Measurements from ENCODE around the gene SKAP2.

DNA sequence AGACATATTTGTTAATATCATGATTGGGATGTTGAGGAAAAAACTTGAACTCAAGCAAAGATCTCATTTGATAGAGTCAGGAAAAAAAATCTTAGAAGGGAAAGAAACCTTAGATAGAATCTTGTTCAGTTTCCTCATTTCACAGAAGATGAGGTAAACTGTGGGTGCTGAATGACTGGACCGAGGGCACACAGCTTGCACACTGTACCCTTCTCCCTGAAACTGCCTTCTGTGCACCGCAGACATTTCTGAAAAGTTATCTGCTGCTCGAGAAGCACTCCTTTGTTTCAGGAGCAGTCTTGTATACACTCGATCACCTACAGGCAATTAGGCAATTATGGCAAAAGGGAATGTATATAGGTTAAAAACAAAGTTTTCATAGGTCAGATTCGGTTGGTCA, 167.4 kb downstream of the SKAP2 start:
- TF ChIP-seq POLR2A (IDR thresholded peaks at IDR 0.05; ENCODE audit: low read depth, low read length) (no peak), TAF1 (IDR thresholded peaks at IDR 0.05; ENCODE audit: borderline replicate concordance, low read depth, low read length) (no peak), POLR2AphosphoS5 (IDR thresholded peaks at IDR 0.05; ENCODE audit: low read depth, low read length) (no peak)
